HG02610 (cell line): ENCODE measurements around the gene MXRA7.
"Not testable (repeated sequence)": the region's sequence is repeated elsewhere in the genome, so short reads cannot be mapped to it uniquely, and the experiment has no call there.

Experiments
- ATAC-seq: cut with Tn5 transposase; IDR thresholded peaks from one replicate; pipeline ENCODE4 v1.9.1; 2021; ENCODE audit warnings: mild to moderate bottlenecking, moderate library complexity; ENCODE audit not compliant: unreplicated experiment

Gene MXRA7

DNA sequence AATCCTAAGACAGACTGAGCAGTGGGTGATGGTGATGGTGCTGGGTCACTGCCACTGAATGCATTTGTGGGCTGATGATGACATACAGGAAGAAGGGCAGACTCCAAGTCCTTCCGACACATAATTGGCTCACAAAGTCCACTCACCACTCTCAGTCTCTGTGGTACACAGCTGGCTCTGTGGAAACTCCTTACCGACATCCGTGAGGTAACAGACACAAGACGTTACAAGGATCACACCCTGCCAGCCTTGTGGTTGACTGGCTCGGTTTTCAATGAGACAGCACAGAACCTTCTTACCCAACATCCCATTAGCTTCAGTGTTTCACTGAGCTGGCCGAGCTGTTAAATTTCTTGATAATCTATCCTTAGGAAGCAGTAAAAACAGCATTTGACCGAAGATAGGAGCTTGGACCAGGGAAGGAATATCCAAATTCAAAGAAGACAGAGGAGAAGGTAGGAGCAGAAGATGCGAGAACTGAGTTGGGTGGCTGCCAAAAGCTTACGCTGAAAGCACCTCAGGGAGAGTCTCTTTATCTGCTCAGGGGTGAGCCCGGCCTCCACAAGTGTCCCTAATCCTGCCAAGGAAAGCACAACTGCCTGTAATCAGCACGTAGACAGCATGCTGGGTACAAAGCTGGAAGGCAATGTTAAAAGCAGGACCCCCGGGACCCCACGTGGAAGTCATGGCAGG is 5.5 kb upstream of the MXRA7 start:
- no peak for ATAC-seq

DNA sequence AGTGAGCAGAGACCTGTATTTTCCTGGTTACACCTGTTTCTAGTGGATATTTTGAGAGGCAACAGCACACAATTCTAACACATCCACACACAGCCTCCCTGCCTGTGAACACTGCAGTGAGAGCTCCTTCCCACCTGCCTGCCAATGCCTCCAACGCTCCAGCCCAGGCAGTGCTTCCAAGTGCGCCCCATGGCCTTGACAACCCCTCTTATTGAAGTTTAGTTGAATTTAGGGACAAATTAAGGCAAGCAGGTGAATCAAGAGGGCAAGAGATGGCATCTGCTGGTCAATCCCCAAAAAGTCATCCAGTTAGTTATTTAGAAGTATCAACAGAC is 4.7 kb upstream of the MXRA7 start:
- ATAC-seq: no peak

DNA sequence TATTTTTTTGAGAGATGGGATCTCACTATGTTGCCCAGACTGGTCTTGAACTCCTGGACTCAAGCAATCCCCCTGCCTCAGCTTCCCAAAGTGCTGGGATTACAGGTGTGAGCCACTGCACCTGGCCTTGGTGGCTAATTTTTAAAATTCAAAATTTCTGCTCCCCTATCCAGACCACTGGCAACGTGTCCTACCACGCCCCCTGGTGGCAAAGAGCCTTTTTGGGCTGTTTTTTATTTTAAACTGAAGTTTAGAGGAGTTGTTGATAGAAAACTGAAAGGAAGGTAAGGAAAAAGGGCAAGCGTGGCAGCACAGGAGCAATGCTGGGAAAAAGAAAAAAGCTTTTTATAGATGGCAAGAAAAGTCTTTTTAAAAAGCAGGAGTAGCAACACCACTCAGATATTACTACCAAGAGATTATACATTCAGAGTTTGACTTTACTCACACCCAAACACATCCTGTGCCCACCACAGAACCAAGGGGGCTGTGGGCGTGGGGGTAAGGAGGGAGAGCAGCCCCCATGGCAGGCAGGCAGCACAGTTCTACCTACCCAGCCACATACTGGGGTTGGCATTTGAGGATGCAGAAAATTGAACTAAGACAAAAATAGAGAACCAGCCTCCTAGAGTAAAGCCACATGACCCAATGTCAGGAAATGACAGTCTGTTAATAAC is 4.2 kb upstream of the MXRA7 start:
- no peak for ATAC-seq

DNA sequence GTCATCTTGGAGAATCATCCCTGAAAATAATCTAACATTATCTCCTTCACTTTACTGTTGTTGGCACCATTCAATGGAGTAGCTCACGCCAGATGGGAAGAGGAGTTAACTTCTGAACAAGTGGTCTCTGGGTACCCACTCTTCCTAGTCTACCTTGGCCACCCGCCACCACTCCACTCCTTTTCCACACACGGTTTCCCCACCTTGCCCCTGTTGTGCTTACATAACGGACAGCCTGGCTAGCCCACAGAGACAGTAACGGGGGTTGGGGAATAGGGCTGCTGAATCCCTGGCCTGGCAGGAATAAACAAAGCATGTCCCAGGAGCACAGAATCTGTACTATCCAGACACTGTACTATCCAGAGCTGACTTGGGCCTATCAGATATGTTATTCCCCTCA is 3.6 kb upstream of the MXRA7 start:
- ATAC-seq: no peak

DNA sequence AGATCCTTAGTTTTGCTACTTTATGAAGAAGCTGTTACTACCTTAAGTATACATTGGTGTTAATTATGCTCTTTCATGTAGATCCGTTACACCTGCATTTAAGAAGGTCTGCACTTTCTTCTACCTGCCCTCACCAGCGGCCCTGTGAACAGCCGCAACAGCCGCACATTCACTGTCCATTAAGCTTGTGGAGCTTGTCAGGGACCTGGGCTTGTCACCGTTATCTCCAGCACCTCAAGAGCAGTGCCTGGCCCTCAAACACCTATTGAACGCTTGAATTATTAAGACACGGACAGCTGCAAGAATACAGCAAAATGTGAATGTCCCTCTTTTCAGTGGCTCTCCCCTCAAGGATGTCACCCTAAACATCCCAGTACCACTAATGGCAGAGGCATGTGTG is 3.0 kb upstream of the MXRA7 start:
- no peak for ATAC-seq

DNA sequence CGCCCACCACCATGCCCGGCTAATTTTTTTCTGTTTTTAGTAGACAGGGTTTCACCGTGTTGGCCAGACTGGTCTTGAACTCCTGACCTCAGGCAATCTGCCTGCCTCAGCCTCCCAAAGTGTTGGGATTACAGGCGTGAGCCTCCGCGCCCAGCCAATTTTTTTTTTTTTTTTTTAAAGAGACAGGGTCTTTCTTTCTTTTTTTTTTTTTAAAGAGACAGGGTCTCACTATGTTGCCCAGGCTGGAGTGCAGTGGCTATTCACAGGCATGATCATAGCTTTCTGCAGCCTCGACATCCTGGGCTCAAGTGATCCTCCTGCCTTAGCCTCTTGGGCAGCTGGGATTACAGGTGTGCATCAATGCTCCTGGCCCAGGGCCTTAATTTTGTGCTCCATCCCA is 1.6 kb upstream of the MXRA7 start:
- not testable (repeated sequence) for ATAC-seq

DNA sequence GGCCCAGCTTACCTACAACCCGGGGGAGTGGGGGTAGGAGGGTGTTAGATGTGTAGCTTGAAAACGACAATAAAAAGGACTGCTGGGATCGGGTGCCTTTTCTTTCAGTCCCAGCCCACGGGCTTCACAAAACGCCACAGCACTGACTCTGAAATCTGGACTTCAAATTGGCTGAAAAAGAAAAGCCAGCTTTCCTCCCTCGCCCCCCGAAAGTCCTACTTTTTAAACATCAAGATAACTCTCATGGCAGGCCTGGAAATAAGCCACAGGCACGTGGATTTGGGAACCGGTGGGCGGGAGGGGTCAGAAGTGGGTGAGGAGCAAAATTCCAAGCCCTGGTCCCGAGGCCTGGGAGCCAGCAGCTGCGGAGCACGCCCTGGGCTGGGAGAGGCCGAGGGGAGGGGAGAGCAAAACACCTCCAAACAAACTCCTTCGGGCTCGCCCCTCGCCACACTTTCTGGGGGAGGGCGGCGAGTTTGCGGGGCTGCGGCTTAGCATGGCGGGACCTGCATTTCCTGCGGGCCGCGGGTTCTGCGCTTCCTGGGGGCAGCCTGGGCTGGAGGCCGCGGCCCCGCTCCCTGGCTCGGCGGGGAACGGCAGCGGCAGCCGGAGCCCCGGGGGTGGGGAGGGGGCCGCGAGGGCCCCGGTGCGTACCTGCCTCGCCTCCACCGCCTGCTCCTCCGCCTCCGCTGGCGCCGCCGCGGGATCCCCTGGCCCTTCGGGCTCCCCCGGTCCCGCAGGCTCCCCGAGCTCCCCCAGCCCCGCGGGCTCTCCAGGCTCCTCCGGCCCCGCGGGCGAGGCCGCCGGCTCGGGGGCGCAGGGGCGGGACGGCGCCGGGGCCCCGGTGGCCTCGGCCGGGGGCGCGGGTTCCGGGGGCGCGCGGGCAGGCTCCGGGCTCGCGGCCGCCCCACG is 558 bp downstream of the MXRA7 start:
- ATAC-seq: peak; percentile 27

DNA sequence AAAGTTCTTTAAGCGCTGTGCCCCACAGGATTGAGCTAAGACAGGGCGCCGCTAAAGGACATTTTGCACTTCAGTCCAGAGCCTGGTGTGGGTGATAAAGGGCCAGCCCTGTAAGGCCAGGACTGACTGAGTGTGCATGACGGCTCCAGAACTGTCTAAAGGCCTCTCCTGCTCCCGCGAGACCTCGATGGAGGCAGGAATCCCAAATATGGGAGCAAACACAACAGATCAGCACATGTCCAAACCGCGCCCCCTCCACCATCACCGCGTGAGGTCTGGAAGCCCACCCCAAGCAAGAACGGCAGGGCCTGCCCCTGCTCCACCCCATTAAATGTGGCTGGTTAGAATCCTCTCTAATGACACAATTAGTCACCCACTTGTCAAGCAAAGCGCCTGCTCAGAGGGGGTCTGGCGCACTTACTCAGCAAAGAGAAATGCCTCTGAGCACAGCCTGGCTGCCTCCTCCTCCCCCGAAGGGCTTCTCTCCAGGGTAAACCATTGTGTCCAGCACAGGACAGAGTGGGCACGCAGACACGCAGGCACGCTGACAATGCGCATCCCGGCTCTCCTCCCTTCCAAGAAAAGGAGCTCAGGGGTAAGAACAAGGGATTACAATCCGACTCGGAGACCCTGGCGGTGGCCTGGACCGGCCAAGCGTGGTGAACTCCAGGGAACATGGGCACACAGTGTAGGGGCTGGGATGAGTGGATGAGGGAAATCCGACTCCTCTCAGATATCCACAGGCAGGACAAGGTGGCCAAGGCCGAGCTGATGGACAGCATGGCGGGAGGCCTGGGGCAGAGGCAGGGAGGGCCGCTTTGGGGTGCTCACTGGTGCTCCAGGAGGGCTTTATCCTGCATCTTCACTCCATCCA is 1.5 kb downstream of the MXRA7 start:
- no peak for ATAC-seq

DNA sequence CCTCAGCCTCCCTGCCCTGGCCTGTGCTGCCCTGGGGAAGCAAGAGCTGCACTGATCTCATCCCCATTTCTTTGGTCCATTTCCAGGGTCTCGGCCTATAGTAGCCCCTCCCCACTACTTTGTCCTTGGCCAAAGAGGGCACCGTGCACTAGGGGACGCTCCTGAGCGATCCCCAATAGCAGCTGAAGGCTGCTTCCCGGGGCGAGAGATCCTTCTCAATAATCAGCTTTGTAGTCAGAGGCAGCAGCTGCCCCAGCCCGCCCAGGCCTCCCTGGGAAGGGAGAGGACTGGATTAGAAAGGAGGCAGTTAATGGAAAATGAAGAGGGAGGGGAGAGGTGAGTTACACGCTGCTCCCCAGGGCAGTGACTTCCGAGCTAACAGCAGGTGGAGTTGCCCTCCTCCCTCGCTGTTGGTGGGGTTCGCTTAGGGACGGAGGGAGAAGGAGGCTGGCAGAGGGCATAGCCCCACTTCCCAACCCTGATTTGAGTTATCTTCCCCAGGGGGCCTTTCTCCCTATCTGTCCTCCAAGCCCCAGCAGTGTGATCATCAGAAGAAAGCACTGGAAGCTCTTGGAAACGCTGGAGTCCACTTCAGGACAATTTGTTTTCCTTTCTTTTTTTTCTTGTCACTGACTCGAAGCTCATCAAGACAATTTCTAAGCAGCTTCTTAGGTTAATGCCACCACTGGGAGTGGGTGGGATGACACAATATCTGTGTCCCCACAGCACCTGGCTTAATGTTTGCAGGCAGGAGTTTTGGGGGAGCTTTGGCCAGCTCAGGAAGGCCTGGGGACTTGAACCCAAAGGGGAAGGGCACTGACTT is 2.6 kb downstream of the MXRA7 start:
- no peak for ATAC-seq

DNA sequence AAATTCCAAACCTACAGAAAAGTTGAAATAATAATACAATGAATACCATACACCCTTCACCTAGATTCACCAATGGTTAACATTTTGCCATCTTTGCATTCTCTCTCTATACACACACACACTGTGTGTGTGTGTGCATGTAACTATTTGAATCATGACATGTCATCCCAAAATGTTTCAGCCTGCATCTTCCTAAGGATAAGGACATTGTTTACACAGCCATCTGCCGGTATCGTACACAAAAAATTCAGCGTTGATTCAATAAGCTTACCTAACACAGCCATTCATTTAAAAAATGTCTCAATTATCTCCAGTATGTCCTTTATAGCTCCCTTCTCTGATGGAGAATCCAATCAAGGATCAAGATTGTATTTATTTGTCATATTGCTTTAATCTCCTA is 3.9 kb downstream of the MXRA7 start:
- ATAC-seq: no peak

DNA sequence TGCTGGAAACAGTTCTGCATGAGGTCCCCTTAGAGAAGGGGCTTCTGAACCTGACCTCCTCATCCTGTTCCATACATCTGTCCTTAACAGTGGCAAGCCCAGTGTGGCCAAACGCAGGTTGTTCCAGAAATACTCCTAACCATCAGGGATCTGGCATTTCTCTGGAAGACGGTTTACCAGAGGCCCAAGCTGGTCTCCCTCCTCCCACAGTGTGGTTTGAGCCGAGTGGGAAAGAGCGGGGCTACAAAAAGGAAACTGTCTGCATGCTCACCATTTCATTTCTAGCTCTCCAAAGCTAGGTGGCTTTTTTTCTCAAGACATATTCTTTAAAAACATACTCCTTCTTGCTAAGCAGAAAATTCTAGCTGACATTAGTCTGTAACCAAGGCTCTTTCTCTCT is 6.0 kb downstream of the MXRA7 start:
- no peak for ATAC-seq

DNA sequence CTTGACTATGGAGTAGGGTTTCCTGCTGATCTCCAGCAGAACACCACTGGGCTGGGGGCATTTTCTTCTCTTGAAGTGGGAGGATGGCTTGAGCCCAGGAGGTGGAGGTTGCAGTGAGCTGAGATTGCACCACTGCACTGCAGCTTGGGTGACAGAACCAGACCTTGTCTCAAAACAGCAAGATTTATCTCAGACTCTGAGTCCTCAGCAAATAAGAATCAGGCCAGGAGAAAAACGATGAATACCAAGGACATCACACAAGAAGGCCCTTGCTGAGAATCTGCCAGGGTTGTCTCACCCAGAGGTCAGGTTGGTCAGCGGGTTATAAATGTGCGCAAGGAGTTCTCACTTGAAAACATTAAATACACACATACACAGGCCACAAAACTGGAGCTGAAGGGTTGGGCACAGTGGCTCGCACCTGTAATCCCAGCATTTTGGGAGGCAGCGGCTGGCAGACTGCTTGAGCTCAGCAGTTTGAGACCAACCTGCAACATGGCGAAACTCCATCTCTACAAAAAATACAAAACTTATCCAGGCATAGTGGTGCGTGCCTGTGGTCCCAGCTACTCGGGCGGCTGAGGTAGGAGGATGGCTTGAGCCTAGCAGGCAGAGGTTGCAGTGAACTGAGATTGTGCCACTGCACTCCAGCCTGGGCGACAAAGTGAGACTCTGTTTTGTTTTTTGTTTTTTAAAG is 7.7 kb downstream of the MXRA7 start:
- no peak for ATAC-seq

DNA sequence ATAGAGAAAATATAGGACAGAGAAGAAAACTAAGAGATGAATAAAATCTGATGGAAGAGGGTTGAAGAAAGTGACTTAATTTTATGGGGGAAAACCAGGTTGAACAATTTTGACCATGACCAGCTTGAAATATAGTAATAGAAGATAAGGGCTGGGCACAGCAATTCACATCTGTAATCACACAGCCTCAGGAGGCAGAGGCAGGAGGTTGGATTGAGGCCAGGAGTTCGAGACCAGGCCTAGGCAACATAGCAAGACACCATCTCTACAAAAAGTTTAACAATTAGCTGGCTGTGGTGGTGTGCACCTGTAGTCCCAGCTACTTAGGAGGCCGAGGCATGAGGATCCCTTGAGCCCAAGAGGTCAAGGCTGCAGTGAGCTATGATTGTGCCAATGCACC is 8.7 kb downstream of the MXRA7 start:
- ATAC-seq: no peak

DNA sequence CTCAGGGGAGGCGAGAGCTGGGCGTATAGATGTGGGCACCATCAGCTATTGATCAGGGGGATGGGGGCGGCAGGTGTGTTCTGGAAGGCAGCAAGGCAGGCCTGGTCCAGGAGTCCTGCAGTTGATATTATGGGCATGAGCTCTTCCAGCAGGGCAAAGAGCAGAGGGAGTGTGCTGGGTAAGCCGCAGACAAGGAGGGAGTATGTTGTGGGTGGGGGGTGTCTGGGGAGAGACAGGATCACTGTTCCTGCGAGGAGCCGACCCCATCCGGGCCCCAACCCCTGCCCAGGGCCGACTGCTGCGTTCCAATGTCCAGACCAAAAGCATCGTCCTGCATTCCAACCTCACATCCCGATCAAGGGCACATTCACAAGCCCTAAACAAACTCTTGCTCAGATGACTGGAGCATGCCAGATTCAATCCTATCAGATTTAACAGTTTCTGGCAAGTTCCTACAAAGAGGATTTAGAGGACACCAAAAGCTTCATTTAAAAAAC is 9.2 kb downstream of the MXRA7 start:
- no peak for ATAC-seq

DNA sequence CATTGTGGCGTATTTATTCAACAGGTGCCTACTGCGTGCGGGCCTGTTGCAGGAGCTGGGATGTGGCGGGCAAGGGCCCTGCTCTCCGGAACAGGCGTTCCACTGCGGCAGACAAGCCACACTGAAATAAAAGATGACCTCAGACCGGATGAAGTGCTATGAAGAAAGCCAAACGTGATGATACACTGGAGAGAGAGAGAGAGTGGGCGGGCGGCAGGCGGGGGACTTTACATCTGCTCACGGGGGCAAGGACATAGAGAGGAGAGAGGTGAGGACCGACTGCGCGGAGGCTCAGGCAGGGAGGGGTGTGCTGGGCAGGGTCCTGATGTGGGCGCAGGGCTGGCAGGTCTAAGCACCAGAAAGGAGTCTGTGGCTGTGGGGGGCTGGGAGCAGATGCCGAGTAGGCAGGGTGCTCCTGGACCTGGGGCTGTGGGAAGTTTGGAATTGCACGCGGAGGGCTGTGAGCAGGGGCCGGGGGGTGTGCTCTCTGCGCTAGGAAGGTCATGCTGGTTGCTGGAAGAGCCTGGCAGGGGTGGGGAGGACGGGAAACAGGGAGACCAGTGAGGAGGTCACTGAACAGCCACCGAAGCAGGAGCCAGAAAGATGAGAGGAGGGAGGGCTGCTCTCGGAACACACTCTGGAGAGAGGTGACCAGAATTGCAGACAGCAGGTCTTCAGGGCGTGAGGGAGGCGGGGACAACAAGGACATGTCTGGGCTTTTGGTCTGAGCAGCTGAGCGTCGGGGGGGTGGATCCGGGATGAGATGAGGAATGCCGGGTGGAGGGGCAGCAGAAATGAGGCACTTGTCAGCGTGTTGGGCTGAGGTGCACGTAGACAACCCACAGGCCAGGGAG is 9.9 kb downstream of the MXRA7 start:
- no peak for ATAC-seq

DNA sequence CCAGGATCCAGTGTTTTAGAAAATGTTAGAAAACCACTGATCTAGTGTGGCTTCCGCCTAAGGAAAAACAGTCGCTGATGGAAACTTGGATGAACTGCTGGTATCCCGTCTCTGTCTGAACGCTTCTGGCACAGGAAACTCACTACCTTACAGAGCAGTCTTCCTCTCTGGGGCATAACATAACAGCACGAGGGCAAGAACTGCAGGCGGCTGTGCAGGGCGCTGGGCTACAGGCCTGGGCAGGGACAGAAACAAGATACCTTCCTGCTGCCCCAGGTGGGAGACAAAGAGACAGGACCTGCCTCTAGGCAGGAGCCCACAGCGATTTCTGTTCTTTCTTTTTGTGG is 10.5 kb downstream of the MXRA7 start:
- no peak for ATAC-seq

DNA sequence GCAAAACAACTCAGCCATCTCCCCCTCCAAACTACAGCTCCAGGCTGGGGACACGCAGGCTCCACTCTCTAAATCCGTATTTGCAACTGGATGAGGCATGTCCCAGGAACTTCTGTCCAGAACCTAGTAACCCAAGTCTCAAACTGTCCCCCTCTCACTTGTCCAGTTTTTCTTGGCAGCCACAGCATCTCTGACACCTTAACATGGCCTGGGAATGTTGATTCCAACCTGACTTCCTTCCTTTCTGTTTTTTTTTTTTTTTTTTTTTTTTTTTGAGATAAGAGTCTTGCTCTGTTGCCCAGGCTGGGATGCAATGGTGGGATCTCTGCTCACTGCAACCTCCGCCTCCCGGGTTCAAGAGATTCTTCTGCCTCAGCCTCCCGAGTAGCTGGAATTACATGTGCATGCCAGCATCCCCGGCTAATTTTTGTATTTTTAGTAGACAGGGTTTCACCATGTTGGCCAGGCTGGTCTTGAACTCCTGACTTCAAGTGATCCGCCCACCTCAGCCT is 12.2 kb downstream of the MXRA7 start:
- ATAC-seq: not testable (repeated sequence)

DNA sequence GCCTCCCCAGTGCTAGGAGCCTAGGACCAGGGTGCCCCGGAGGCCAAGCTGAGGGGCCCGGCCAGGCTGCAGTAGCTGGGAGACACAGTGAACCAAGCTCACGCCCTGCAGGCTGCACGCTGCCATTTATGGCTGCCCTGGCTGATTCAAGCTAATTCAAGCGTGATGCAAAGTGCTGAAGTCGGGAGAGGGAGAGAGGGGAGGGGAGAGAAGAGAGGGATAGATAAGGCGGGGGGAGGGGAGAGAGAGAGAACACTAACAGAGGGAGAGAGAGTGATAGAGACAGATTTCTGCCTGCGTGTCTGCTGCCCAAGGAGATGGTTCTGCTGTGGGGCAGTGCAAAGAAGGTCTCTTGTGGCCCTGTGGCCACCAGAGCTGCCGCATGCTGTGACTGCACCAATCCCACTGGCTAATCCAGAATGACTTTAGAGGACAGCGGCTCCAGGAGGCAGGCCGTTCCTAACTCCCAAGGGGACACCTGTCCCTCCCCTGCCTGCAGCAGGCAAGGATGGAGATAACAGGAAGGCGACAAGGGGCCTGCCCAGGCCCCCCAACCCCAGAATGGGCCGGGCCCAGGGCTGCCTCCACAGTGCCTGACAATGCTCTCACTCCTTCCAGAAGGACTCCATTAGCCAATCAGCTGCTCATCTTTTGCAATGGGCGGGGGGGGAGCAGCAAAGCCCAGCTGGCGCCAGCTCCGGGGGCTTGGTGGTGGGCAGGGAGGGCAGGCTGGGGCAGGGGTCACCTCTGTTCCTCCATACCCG is 12.9 kb downstream of the MXRA7 start:
- ATAC-seq: no peak
